Endodermal cell (in vitro differentiated cells): ENCODE results near the gene DNM1. TPM values are rescaled to one million over a fixed set of nuclear protein-coding genes. Genes with fewer than 3 reads are reported as not detected.

Experiments
- DNase-seq: peaks from one replicate; pipeline ENCODE4 v3.0.0-alpha.2; 2017
- H3K27ac ChIP-seq: 2 replicates; pipeline ENCODE4 v1.5.1; 2013; ENCODE audit warnings: mild to moderate bottlenecking, low read depth, low read length, moderate library complexity
- H3K27me3 ChIP-seq: 2 replicates; pipeline ENCODE4 v1.6.1; 2013; ENCODE audit warnings: mild to moderate bottlenecking, low read length, moderate library complexity; ENCODE audit not compliant: insufficient read depth, control insufficient read depth, poor library complexity, severe bottlenecking
- H3K36me3 ChIP-seq: 2 replicates; pipeline ENCODE4 v1.7.0; 2013; ENCODE audit warnings: mild to moderate bottlenecking, low read length, moderate library complexity; ENCODE audit not compliant: control insufficient read depth, insufficient read depth
- H3K4me1 ChIP-seq: one replicate; pipeline ENCODE4 v1.7.0; 2013; ENCODE audit warnings: low read length; ENCODE audit not compliant: control insufficient read depth, insufficient read depth
- H3K4me3 ChIP-seq: 2 replicates; pipeline ENCODE4 v1.5.1; 2013; ENCODE audit warnings: mild to moderate bottlenecking, low read length, moderate library complexity
- H3K9ac ChIP-seq: 2 replicates; pipeline ENCODE4 v1.6.1; 2013; ENCODE audit warnings: mild to moderate bottlenecking, low read length, moderate library complexity; ENCODE audit not compliant: poor library complexity, severe bottlenecking; ENCODE audit errors: extremely low read depth
- H3K9me3 ChIP-seq: 2 replicates; pipeline ENCODE4 v1.6.1; 2013; ENCODE audit warnings: mild to moderate bottlenecking, low read length, moderate library complexity; ENCODE audit not compliant: control insufficient read depth
- H3K27ac Mint-ChIP-seq: 2 replicates; pipeline ENCODE4 v1.8.0; 2020; ENCODE audit warnings: mixed read lengths
- H3K27me3 Mint-ChIP-seq: 2 replicates; pipeline ENCODE4 v1.8.0; 2021; ENCODE audit warnings: mild to moderate bottlenecking, mixed read lengths; ENCODE audit not compliant: insufficient read depth
- H3K36me3 Mint-ChIP-seq: 2 replicates; pipeline ENCODE4 v1.8.0; 2020; ENCODE audit warnings: low read depth, mixed read lengths
- H3K4me1 Mint-ChIP-seq: 2 replicates; pipeline ENCODE4 v1.8.0; 2020; ENCODE audit warnings: mixed read lengths
- H3K4me3 Mint-ChIP-seq: 2 replicates; pipeline ENCODE4 v1.8.0; 2020; ENCODE audit warnings: mild to moderate bottlenecking, moderate library complexity, mixed read lengths
- H3K9me3 Mint-ChIP-seq: 2 replicates; pipeline ENCODE4 v1.8.0; 2020; ENCODE audit warnings: mild to moderate bottlenecking, mixed read lengths
- WGBS, 2 experiments: methylation state at CpG; one replicate each; pipeline versions ENCODE4 v1.1.5 to v1.1.7; 2013; ENCODE audit warnings: missing lambda C conversion rate in 2 of 2, mixed read lengths in 1 of 2; ENCODE audit not compliant: insufficient coverage in 1 of 2, insufficient read length in 1 of 2; 5-methylcytosine and 5-hydroxymethylcytosine counted together
- total RNA-seq, 2 donors: library from RNA; stranded (reverse); fragmentation: NEBNext Ultra II Directional in 1 of 2; extraction: Animal tissue kit (Norgen Biotek cat#: 25700) in 1 of 2; gene quantifications; 2 replicates in 1 of 2; 3 replicates in 1 of 2; pipeline ENCODE4 v1.2.1, GENCODE V29; 2021
- TF ChIP-seq, protein P1 (sequence below): fragments of 200-600 bp; sonication (generic); conservative IDR thresholded peaks from 2 replicates; pipeline ENCODE4 v1.5.0; 2021; ENCODE audit warnings: antibody characterized with exemption, mild to moderate bottlenecking

The DNM1 gene
- total RNA-seq, 2 donors from 2014 or later = 55.8 to 147 TPM

DNA sequence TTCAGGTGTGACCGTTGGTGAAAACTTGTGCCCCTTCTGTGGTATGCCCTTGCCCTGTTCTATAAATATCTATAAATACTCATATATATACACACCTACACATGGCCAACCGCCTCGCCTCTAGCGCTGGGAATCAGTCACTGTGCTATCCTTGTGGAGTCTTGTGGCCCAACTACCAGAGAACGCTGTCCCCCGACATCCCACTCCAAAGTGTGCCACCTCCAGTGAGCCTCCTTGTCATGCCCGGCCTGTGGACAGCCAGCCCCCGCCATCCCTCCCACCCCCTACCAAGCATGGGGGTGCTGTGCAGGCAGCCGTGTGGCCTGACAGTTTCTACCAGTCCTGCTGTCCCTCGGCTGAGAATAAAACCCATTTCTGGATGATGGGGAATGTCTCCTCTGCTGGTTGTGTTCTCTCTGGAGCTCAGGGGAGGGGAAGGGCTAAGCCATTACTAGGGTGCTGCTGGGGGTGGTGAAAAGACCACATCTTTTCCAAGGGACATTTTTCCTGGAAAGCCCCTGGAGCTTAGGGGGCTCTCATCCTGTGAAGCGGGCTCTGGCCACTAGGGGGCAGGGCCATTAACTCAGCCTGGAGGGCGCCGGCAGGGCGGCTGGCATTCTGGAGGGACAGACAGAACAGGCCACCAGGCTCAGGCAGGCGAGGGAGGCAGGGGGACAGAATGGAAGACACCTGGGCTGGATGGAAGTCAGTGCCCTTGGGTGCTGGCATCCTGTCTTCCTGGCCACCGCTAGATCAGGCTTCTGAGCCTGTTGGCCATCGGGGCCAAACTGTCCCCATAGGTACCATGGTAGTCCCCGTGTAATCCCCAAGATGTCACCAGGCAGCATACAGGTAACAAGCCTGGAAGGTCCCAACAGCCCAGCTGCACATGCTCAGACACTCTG is 51.9 kb downstream of the DNM1 start:
- H3K27ac Mint-ChIP-seq = peak overlapping the region; percentile 72
- WGBS, 2 experiments = 70 to 83% methylated on average over 9 to 18 of the region's 18 CpGs

DNA sequence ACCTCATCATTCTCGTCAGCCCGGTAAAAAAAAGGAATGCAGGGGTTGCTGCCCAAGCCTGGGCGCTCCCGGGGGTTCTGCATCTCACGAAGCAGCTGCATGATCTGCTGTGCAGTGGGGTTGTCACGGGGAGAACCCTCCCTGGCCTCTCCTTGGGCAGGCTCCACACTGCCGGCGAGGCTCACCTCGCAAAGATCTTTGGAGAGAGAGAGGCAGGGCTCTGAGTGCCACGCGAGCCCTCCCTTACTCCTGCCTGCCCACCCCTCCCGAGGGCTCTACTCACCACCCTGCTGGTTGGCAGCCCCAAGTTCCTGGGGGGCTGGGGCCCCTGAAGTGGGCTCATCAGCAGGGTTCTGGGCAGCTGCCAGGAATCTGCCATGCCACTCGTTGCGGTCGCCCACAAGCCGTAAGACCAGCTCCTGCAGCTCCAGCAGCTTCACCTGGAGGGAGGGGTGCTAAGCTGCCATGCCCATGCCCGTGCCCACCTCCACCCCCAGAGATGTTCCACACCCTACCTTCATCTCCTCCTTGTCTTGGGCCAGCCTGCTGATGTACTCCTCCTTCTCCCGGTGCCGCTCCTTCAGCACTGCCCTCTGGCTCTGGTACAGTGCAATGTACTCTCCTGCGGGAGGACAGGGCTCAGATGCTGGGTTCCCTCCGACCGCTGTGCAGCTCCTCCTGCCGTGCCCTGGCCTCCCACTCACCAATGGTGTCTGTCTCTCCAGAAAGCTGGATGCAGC is 54.1 kb downstream of the DNM1 start:
- peaks cover 1% of the 10 kb centered on the region for H3K27me3 Mint-ChIP-seq
- H3K4me3 Mint-ChIP-seq = no peak overlapping the region
- Histone ChIP-seq H3K4me1 (no peaks in the 10 kb centered on the region), H3K4me3 (no peak overlapping the region), H3K36me3 (peaks cover 43% of the 10 kb centered on the region), H3K27me3 (no peaks in the 10 kb centered on the region), H3K9me3 (no peaks in the 10 kb centered on the region), H3K27ac (no peak overlapping the region), H3K9ac (no peak overlapping the region)
- DNase-seq = no peak
- 95 to 97% methylated on average over 14 to 23 of the region's 23 CpGs for WGBS, 2 experiments
- H3K4me1 Mint-ChIP-seq = peaks cover 2% of the 10 kb centered on the region
- H3K36me3 Mint-ChIP-seq = peaks cover 37% of the 10 kb centered on the region
- no peaks in the 10 kb centered on the region for H3K9me3 Mint-ChIP-seq
- no peak overlapping the region for H3K27ac Mint-ChIP-seq
- TF ChIP-seq, protein P1, sequence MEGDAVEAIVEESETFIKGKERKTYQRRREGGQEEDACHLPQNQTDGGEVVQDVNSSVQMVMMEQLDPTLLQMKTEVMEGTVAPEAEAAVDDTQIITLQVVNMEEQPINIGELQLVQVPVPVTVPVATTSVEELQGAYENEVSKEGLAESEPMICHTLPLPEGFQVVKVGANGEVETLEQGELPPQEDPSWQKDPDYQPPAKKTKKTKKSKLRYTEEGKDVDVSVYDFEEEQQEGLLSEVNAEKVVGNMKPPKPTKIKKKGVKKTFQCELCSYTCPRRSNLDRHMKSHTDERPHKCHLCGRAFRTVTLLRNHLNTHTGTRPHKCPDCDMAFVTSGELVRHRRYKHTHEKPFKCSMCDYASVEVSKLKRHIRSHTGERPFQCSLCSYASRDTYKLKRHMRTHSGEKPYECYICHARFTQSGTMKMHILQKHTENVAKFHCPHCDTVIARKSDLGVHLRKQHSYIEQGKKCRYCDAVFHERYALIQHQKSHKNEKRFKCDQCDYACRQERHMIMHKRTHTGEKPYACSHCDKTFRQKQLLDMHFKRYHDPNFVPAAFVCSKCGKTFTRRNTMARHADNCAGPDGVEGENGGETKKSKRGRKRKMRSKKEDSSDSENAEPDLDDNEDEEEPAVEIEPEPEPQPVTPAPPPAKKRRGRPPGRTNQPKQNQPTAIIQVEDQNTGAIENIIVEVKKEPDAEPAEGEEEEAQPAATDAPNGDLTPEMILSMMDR = no peak

More for the DNA sequence above, 51.9 kb downstream of the DNM1 start:
- Mint-ChIP-seq H3K4me1 (peaks cover 5% of the 10 kb centered on the region), H3K27me3 (peaks cover 12% of the 10 kb centered on the region), H3K4me3 (no peak overlapping the region), H3K36me3 (peaks cover 23% of the 10 kb centered on the region), H3K9me3 (no peaks in the 10 kb centered on the region)
- H3K36me3 ChIP-seq = peaks cover 24% of the 10 kb centered on the region
- H3K9me3 ChIP-seq = no peaks in the 10 kb centered on the region
- no peak overlapping the region for H3K9ac ChIP-seq
- H3K4me3 ChIP-seq = no peak overlapping the region
- TF ChIP-seq, protein P1 = peak; percentile 95
- H3K4me1 ChIP-seq = no peaks in the 10 kb centered on the region
- no peaks in the 10 kb centered on the region for H3K27me3 ChIP-seq
- peak; percentile 95 for DNase-seq
- H3K27ac ChIP-seq = no peak overlapping the region

DNA sequence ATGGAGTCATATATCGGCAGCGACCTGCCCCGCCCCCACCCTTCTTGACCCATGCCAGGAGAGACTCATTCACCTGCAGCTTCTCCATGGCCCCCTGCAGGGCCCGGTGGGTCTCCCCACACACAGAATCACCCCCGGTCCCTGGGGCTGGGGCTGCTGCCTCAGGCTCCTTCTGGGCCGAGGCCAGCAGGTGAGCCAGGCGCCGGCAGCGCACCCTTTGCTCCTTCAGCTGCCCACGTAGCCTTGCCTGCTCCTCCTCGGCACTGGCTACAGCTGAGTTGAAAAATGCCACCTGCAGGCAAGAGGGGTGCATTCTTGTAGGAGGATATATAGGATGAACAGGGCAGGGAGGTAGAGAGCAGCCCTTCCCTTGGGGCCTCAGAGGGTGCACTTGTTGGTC is 54.7 kb downstream of the DNM1 start:
- Histone ChIP-seq H3K36me3 (peaks cover 50% of the 10 kb centered on the region), H3K4me1 (no peaks in the 10 kb centered on the region), H3K9me3 (no peaks in the 10 kb centered on the region), H3K9ac (no peak overlapping the region), H3K4me3 (no peak overlapping the region), H3K27me3 (no peaks in the 10 kb centered on the region), H3K27ac (no peak overlapping the region)
- no peaks in the 10 kb centered on the region for H3K9me3 Mint-ChIP-seq
- no peak overlapping the region for H3K27ac Mint-ChIP-seq
- 93 to 96% methylated on average over 8 to 11 of the region's 11 CpGs for WGBS, 2 experiments
- H3K4me3 Mint-ChIP-seq = no peak overlapping the region
- TF ChIP-seq, protein P1 = no peak
- peaks cover 2% of the 10 kb centered on the region for H3K4me1 Mint-ChIP-seq
- peaks cover 41% of the 10 kb centered on the region for H3K36me3 Mint-ChIP-seq
- no peak for DNase-seq
- no peaks in the 10 kb centered on the region for H3K27me3 Mint-ChIP-seq
